Hepatocyte (in vitro differentiated cells): ENCODE measurements around the gene PER2.

ENCODE experiments used
- CTCF ChIP-seq: fragments of 200-600 bp; sonication (generic); IDR thresholded peaks from 2 replicates; pipeline ENCODE4 v1.5.1; 2016; ENCODE audit warnings: antibody characterized with exemption, mild to moderate bottlenecking; ENCODE audit not compliant: poor library complexity
- EZH2 ChIP-seq: fragments of 200-600 bp; sonication (generic); IDR thresholded peaks from 2 replicates; pipeline ENCODE4 v1.6.1; 2016; ENCODE audit warnings: antibody characterized with exemption, mild to moderate bottlenecking, borderline replicate concordance

DNA sequence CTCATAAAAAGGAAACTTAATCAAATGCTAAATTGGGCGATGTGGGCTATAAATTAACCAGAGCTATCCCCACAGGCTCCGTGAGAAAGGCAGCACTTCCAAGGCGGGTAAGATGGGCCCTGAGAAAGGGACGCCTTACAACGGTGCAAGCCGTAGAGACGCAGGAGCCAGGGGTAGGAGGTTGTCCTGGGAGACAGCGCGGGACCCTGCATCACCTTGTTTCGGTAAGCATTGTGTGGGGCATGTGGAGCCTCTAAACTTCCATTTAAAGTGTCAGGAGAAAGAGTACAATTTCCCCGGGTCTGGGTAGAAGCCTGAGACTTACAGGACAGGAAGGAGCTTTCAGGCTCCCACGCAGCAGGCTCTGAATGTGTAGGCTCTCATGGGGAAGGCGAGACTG is 1.2 kb upstream of the PER2 start:
- TF ChIP-seq CTCF (no peak), EZH2 (no peak)
